ENCODE results near the gene LPP.

- no peak for TF ChIP-seq CTCF (conservative IDR thresholded peaks at IDR 0.05)
- no peak for TF ChIP-seq EZH2 (IDR thresholded peaks at IDR 0.05; ENCODE audit: low read depth)
Observed at GRCh38 chr3:188126934-188127333, 27.0 kb upstream of the LPP start.

All from PC-9 (cell line).